ENCODE data around the gene CHST8. TPM values are rescaled to one million over a fixed set of nuclear protein-coding genes. Genes with fewer than 3 reads are reported as not detected.

Gene CHST8
- total and polyA plus RNA-seq, 4 donors: 0.05 to 0.07 TPM; not detected in 2

DNA sequence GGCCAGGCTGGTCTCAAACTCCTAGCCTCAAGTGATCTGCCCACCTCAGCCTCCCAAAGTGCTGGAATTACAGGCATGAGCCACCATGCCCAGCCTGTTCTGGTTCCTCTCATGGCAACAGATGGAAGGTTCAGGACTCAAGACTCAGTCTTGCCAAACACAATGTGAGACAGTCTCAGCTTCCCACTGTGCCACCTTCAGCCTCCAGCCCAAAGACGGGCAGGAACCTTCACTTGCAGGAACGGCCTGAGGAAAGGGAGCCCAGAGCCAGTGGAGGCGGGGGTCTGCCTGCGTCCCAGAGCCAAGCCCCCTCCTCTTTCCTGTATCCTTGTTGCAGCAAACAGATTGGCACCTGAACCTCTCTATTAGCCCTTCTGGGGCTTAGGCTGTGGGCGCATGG lies 2.9 kb upstream of the CHST8 start:
- 71% methylated on average over 5 of the region's 5 CpGs for WGBS
- Histone ChIP-seq H3K9me3 (ENCODE audit: control insufficient read depth in 4 of 4, low read length in 3 of 4) (no peaks in the 10 kb centered on the region), H3K27me3 (ENCODE audit: control insufficient read depth in 4 of 4, insufficient read depth in 4 of 4, low read length in 3 of 4) (peaks cover 4 to 19% (median 13%) of the 10 kb centered on the region in 4 donors), H3K4me1 (ENCODE audit: control insufficient read depth in 4 of 4, insufficient read depth in 4 of 4, low read length in 3 of 4) (peaks cover 6 to 22% (median 16%) of the 10 kb centered on the region in 4 donors), H3K36me3 (ENCODE audit: control insufficient read depth in 4 of 4, insufficient read depth in 3 of 4, low read depth in 1 of 4, low read length in 3 of 4) (no peaks in the 10 kb centered on the region), H3K9ac (ENCODE audit: low read depth in 1 of 2, low read length in 2 of 2) (no peak overlapping the region), H3K4me3 (ENCODE audit: low read depth in 1 of 3, low read length in 3 of 3) (no peak overlapping the region), H3K27ac (ENCODE audit: low read depth in 1 of 2, low read length in 2 of 2) (no peak overlapping the region)
- no peak for DNase-seq (ENCODE audit: low spot score)
- TF ChIP-seq CTCF (IDR thresholded peaks at IDR 0.05; ENCODE audit: low read depth, low read length, missing input control) (no peak), FOXA1 (IDR thresholded peaks at IDR 0.05) (no peak), ATF3 (IDR thresholded peaks at IDR 0.05) (no peak), MAX (IDR thresholded peaks at IDR 0.05) (no peak), HNF4A (conservative IDR thresholded peaks at IDR 0.05) (no peak), RAD21 (IDR thresholded peaks at IDR 0.05) (no peak), EGR1 (IDR thresholded peaks at IDR 0.05; ENCODE audit: low read depth in 2 of 2) (no peak), NR2F2 (IDR thresholded peaks at IDR 0.05) (no peak), RXRA (IDR thresholded peaks at IDR 0.05) (no peak), SP1 (IDR thresholded peaks at IDR 0.05) (no peak), FOXA2 (IDR thresholded peaks at IDR 0.05) (no peak), TAF1 (conservative IDR thresholded peaks at IDR 0.05) (no peak), GABPA (IDR thresholded peaks at IDR 0.05 in 1 of 2, conservative IDR thresholded peaks at IDR 0.05 in 1 of 2) (no peak)
- TF ChIP-seq, protein P1, sequence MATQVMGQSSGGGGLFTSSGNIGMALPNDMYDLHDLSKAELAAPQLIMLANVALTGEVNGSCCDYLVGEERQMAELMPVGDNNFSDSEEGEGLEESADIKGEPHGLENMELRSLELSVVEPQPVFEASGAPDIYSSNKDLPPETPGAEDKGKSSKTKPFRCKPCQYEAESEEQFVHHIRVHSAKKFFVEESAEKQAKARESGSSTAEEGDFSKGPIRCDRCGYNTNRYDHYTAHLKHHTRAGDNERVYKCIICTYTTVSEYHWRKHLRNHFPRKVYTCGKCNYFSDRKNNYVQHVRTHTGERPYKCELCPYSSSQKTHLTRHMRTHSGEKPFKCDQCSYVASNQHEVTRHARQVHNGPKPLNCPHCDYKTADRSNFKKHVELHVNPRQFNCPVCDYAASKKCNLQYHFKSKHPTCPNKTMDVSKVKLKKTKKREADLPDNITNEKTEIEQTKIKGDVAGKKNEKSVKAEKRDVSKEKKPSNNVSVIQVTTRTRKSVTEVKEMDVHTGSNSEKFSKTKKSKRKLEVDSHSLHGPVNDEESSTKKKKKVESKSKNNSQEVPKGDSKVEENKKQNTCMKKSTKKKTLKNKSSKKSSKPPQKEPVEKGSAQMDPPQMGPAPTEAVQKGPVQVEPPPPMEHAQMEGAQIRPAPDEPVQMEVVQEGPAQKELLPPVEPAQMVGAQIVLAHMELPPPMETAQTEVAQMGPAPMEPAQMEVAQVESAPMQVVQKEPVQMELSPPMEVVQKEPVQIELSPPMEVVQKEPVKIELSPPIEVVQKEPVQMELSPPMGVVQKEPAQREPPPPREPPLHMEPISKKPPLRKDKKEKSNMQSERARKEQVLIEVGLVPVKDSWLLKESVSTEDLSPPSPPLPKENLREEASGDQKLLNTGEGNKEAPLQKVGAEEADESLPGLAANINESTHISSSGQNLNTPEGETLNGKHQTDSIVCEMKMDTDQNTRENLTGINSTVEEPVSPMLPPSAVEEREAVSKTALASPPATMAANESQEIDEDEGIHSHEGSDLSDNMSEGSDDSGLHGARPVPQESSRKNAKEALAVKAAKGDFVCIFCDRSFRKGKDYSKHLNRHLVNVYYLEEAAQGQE (IDR thresholded peaks at IDR 0.05): no peak

DNA sequence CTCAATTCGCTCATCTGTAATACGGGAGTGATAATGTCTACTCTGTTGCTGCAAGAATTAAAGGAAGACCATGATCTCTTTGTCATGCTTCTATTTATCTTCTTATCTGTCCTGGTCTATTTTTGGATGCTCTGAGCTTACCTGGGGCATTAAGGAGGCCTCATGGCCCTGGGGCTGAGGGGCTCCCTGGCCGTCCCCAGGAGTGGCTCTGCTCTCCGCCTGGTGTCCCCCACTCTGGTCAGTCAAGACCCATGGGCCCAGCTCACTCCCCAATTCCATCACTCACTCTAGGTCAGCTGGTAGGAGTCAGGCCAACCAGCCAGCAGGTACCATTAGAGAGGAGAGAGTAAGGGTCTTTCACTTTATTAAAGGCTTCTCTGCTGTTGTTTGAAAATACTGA lies 1.1 kb upstream of the CHST8 start:
- no peaks in the 10 kb centered on the region for H3K9me3 ChIP-seq (ENCODE audit: control insufficient read depth in 4 of 4, low read length in 3 of 4)
- no peak overlapping the region for H3K4me3 ChIP-seq (ENCODE audit: low read depth in 1 of 3, low read length in 3 of 3)
- no peak overlapping the region for H3K27ac ChIP-seq (ENCODE audit: low read depth in 1 of 2, low read length in 2 of 2)
- peaks cover 6 to 22% (median 16%) of the 10 kb centered on the region in 4 donors for H3K4me1 ChIP-seq (ENCODE audit: control insufficient read depth in 4 of 4, insufficient read depth in 4 of 4, low read length in 3 of 4)
- no peaks in the 10 kb centered on the region for H3K36me3 ChIP-seq (ENCODE audit: control insufficient read depth in 4 of 4, insufficient read depth in 3 of 4, low read depth in 1 of 4, low read length in 3 of 4)
- TF ChIP-seq JUND (IDR thresholded peaks at IDR 0.05) (no peak), CTCF (IDR thresholded peaks at IDR 0.05; ENCODE audit: low read depth, low read length, missing input control) (no peak), RAD21 (IDR thresholded peaks at IDR 0.05) (no peak), EGR1 (IDR thresholded peaks at IDR 0.05; ENCODE audit: low read depth in 2 of 2) (no peak), YY1 (IDR thresholded peaks at IDR 0.05) (no peak), FOXA2 (IDR thresholded peaks at IDR 0.05) (no peak), ATF3 (IDR thresholded peaks at IDR 0.05) (no peak)
- TF ChIP-seq, protein P2, sequence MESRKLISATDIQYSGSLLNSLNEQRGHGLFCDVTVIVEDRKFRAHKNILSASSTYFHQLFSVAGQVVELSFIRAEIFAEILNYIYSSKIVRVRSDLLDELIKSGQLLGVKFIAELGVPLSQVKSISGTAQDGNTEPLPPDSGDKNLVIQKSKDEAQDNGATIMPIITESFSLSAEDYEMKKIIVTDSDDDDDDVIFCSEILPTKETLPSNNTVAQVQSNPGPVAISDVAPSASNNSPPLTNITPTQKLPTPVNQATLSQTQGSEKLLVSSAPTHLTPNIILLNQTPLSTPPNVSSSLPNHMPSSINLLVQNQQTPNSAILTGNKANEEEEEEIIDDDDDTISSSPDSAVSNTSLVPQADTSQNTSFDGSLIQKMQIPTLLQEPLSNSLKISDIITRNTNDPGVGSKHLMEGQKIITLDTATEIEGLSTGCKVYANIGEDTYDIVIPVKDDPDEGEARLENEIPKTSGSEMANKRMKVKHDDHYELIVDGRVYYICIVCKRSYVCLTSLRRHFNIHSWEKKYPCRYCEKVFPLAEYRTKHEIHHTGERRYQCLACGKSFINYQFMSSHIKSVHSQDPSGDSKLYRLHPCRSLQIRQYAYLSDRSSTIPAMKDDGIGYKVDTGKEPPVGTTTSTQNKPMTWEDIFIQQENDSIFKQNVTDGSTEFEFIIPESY (IDR thresholded peaks at IDR 0.05): no peak
- H3K9ac ChIP-seq (ENCODE audit: low read depth in 1 of 2, low read length in 2 of 2): no peak overlapping the region
- 88% methylated on average over 4 of the region's 4 CpGs for WGBS
- peaks cover 4 to 22% (median 15%) of the 10 kb centered on the region in 4 donors for H3K27me3 ChIP-seq (ENCODE audit: control insufficient read depth in 4 of 4, insufficient read depth in 4 of 4, low read length in 3 of 4)
- DNase-seq (ENCODE audit: low spot score): no peak
